Cardiac fibroblast (primary cell): ENCODE data around the gene CTNND2.

ENCODE experiments used
- DNase-seq, 2 donors: peaks; one replicate each; pipeline versions ENCODE4 v3.0.0 to v3.0.0-alpha.2; 2010; ENCODE audit warnings: low read depth in 2 of 2
- H3K4me3 ChIP-seq, 2 donors: replicated peaks in 1 of 2; 1 replicate in 1 of 2; 2 replicates in 1 of 2; pipeline ENCODE4 v1.5.1; 2011; ENCODE audit warnings: low read depth in 2 of 2, low read length in 2 of 2, mild to moderate bottlenecking in 2 of 2, moderate library complexity in 1 of 2
- CTCF ChIP-seq: IDR thresholded peaks from one replicate; pipeline ENCODE4 v1.5.1; 2011; ENCODE audit warnings: low read depth, mild to moderate bottlenecking, low read length, inconsistent platforms

Gene CTNND2

GRCh38 chr5:11704916-11705315, 199.3 kb downstream of the CTNND2 start:
- no peak overlapping the region for H3K4me3 ChIP-seq
- TF ChIP-seq CTCF, result no peak
- no peak for DNase-seq

- H3K4me3 ChIP-seq, result no peak overlapping the region
- TF ChIP-seq CTCF, result no peak
- no peak for DNase-seq
Observed at GRCh38 chr5:11700391-11700790, 203.9 kb downstream of the CTNND2 start.

GRCh38 chr5:11692636-11693035, 211.6 kb downstream of the CTNND2 start:
- no peak for TF ChIP-seq CTCF
- no peak for DNase-seq
- no peak overlapping the region for H3K4me3 ChIP-seq

GRCh38 chr5:11687498-11687897, 216.7 kb downstream of the CTNND2 start:
- TF ChIP-seq CTCF, result no peak
- no peak overlapping the region for H3K4me3 ChIP-seq
- DNase-seq, result no peak

GRCh38 chr5:11684607-11685006, 219.6 kb downstream of the CTNND2 start:
- no peak for TF ChIP-seq CTCF
- H3K4me3 ChIP-seq, result no peak overlapping the region
- no peak for DNase-seq

- no peak overlapping the region for H3K4me3 ChIP-seq
- DNase-seq, result no peak
- no peak for TF ChIP-seq CTCF
Observed at GRCh38 chr5:11683666-11684065, 220.6 kb downstream of the CTNND2 start.

- no peak for TF ChIP-seq CTCF
- DNase-seq, result no peak
- no peak overlapping the region for H3K4me3 ChIP-seq
Observed at GRCh38 chr5:11681796-11682195, 222.4 kb downstream of the CTNND2 start.
